GM19023 (cell line): ENCODE results near the gene MET.
A peak's percentile ranks its signal among the peaks of the same experiment; 100 is the strongest.
"Not testable (repeated sequence)": the region's sequence is repeated elsewhere in the genome, so short reads cannot be mapped to it uniquely, and the experiment has no call there.

Source experiments
- ATAC-seq: cut with Tn5 transposase; IDR thresholded peaks from one replicate; pipeline ENCODE4 v1.9.1; 2021; ENCODE audit warnings: mild to moderate bottlenecking, moderate library complexity; ENCODE audit not compliant: unreplicated experiment

The MET gene

GRCh38 chr7:116746388-116746787 lies 74.4 kb downstream of the MET start:
- not testable (repeated sequence) for ATAC-seq

GRCh38 chr7:116751070-116751469 lies 79.1 kb downstream of the MET start:
- not testable (repeated sequence) for ATAC-seq

GRCh38 chr7:116752305-116753074 lies 80.5 kb downstream of the MET start:
- no peak for ATAC-seq

GRCh38 chr7:116753130-116753529 lies 81.1 kb downstream of the MET start:
- ATAC-seq = no peak

GRCh38 chr7:116754186-116754585 lies 82.2 kb downstream of the MET start:
- no peak for ATAC-seq

- no peak for ATAC-seq
Observed at GRCh38 chr7:116757283-116757682, 85.3 kb downstream of the MET start.

GRCh38 chr7:116759642-116760041 lies 87.6 kb downstream of the MET start:
- ATAC-seq = not testable (repeated sequence)

GRCh38 chr7:116762971-116763370 lies 91.0 kb downstream of the MET start:
- no peak for ATAC-seq

GRCh38 chr7:116763647-116764046 lies 91.7 kb downstream of the MET start:
- no peak for ATAC-seq

- ATAC-seq = no peak
Observed at GRCh38 chr7:116766881-116767280, 94.9 kb downstream of the MET start.

GRCh38 chr7:116769546-116769945 lies 97.5 kb downstream of the MET start:
- ATAC-seq = no peak

GRCh38 chr7:116770941-116771340 lies 98.9 kb downstream of the MET start:
- ATAC-seq = no peak

- no peak for ATAC-seq
Observed at GRCh38 chr7:116771640-116772039, 99.6 kb downstream of the MET start.

- no peak for ATAC-seq
Observed at GRCh38 chr7:116772423-116772863, 100.4 kb downstream of the MET start.

GRCh38 chr7:116772926-116773749 lies 101.1 kb downstream of the MET start:
- ATAC-seq = no peak

- no peak for ATAC-seq
Observed at GRCh38 chr7:116776046-116776445, 104.0 kb downstream of the MET start.

- ATAC-seq = peak; percentile 49
Observed at GRCh38 chr7:116776610-116777289, 104.8 kb downstream of the MET start.

GRCh38 chr7:116777651-116778281 lies 105.8 kb downstream of the MET start:
- no peak for ATAC-seq

GRCh38 chr7:116779216-116779615 lies 107.2 kb downstream of the MET start:
- ATAC-seq = no peak

GRCh38 chr7:116779931-116780330 lies 107.9 kb downstream of the MET start:
- ATAC-seq = no peak

- ATAC-seq = peak; percentile 39
Observed at GRCh38 chr7:116780521-116780920, 108.5 kb downstream of the MET start.
